Kidney (tissue), 22 donors: ENCODE results near the gene AUTS2. TPM values are rescaled to one million over a fixed set of nuclear protein-coding genes. Genes with fewer than 3 reads are reported as not detected.
A peak's percentile ranks its signal among the peaks of the same experiment; 100 is the strongest.

ENCODE experiments used
- DNase-seq, 5 donors: peaks; one replicate each; pipeline ENCODE4 v3.0.0-alpha.2; 2013 to 2020
- FAIRE-seq: peaks from 2 replicates; lab custom pipeline; 2012; peaks lifted over from hg19 to GRCh38; lab: Jason Lieb, UNC
- H3K27ac ChIP-seq, 2 donors: one replicate each; pipeline ENCODE4 v1.7.0; 2013; ENCODE audit warnings: low read depth in 2 of 2, low read length in 2 of 2, inconsistent platforms in 1 of 2
- H3K27me3 ChIP-seq: one replicate; pipeline ENCODE4 v1.7.1; 2013; ENCODE audit warnings: low read length, inconsistent platforms; ENCODE audit not compliant: control insufficient read depth, insufficient read depth
- H3K36me3 ChIP-seq, 3 donors: one replicate each; pipeline versions ENCODE4 v1.7.0 to v1.7.1; 2013; ENCODE audit warnings: low read length in 3 of 3, control low read depth in 1 of 3, inconsistent platforms in 1 of 3; ENCODE audit not compliant: insufficient read depth in 3 of 3, control insufficient read depth in 2 of 3
- H3K4me1 ChIP-seq, 3 donors: one replicate each; pipeline versions ENCODE4 v1.7.0 to v1.7.1; 2013; ENCODE audit warnings: low read length in 3 of 3, inconsistent platforms in 1 of 3, low read depth in 1 of 3; ENCODE audit not compliant: control insufficient read depth in 2 of 3, insufficient read depth in 2 of 3
- H3K4me3 ChIP-seq, 3 donors: one replicate each; pipeline versions ENCODE4 v1.7.0 to v1.8.1; 2013; ENCODE audit warnings: low read length in 3 of 3, control low read depth in 1 of 3, inconsistent platforms in 1 of 3
- H3K9ac ChIP-seq, 3 donors: one replicate each; pipeline versions ENCODE4 v1.7.0 to v1.7.1; 2013; ENCODE audit warnings: low read length in 3 of 3, control low read depth in 1 of 3, inconsistent platforms in 1 of 3
- H3K9me3 ChIP-seq, 3 donors: one replicate each; pipeline versions ENCODE4 v1.7.0 to v1.7.1; 2013; ENCODE audit warnings: low read length in 3 of 3, control low read depth in 1 of 3, inconsistent platforms in 1 of 3; ENCODE audit not compliant: control insufficient read depth in 2 of 3, insufficient read depth in 1 of 3
- intact Hi-C: fragments of 100-400 bp; cut with DNase I; formaldehyde crosslinking; loops from one replicate; pipeline ENCODE4 v1.11.1; 2022
- long read RNA-seq, 10 donors: library from polyadenylated mRNA in 1 of 10; unstranded in 1 of 10; transcript quantifications; one replicate each; pipeline ENCODE4 v2.0.0 and lab custom pipeline, GENCODE V29; 2021 to 2026
- polyA plus RNA-seq: library from polyadenylated mRNA; stranded (reverse); fragments of 350-450 nt; fragmentation: Illumina TruSeq; extraction: RNeasy Lipid Tissue Mini Kit (QIAGEN cat#74804); gene quantifications from one replicate; pipeline ENCODE4 v1.2.3, GENCODE V29; 2014; ENCODE audit warnings: low read depth, low replicate concordance; ENCODE audit not compliant: insufficient read depth
- total RNA-seq: library from RNA; stranded (reverse); fragmentation: NEBNext Ultra II Directional; extraction: Animal tissue kit (Norgen Biotek cat#: 25700); gene quantifications from one replicate; pipeline ENCODE4 v1.2.1, GENCODE V29; 2021
- TF ChIP-seq, protein P1 (sequence below): IDR thresholded peaks from 3 replicates; pipeline ENCODE4 v1.5.1; 2012; ENCODE audit warnings: mild to moderate bottlenecking, moderate library complexity, borderline replicate concordance; ENCODE audit not compliant: insufficient read depth; ENCODE audit errors: extremely low read depth
- donor health status: control.
- donor health status: control.
- donor health status: control.
- donor health status: control.
- donor health status: control.
- donor health status: DM: yes; HTN: yes; CAD: no.
- donor health status: Normal renal cell carcinoma (clear cell type).

The AUTS2 gene
- 33.8 TPM for total RNA-seq
- 5.2 TPM for polyA plus RNA-seq
- long read RNA-seq, donor 1, partial matches to known transcripts, result 0 of 1 reads
- long read RNA-seq, donor 1, other reads (novel, unspliced or antisense), result 0 of 1 reads
- long read RNA-seq, donor 2, partial matches to known transcripts, result 9 of 12 reads
- long read RNA-seq, donor 2, other reads (novel, unspliced or antisense), result 0 of 12 reads
- long read RNA-seq, donor 3, partial matches to known transcripts, result 36 of 36 reads
- long read RNA-seq, donor 3, other reads (novel, unspliced or antisense), result 0 of 36 reads
- long read RNA-seq, donor 4, partial matches to known transcripts, result 6 of 9 reads
- long read RNA-seq, donor 4, other reads (novel, unspliced or antisense), result 0 of 9 reads
- long read RNA-seq, donor 5, result 0 reads
- long read RNA-seq, donor 6, result 0 reads
- long read RNA-seq, donor 7, partial matches to known transcripts, result 2 of 14 reads
- long read RNA-seq, donor 7, other reads (novel, unspliced or antisense), result 11 of 14 reads
- long read RNA-seq, donor 8, partial matches to known transcripts, result 12 of 15 reads
- long read RNA-seq, donor 8, other reads (novel, unspliced or antisense), result 0 of 15 reads
- long read RNA-seq, donor 9, partial matches to known transcripts, result 0 of 1 reads
- long read RNA-seq, donor 9, other reads (novel, unspliced or antisense), result 0 of 1 reads
- long read RNA-seq, donor 10, partial matches to known transcripts, result 10 of 13 reads
- long read RNA-seq, donor 10, other reads (novel, unspliced or antisense), result 0 of 13 reads

DNA sequence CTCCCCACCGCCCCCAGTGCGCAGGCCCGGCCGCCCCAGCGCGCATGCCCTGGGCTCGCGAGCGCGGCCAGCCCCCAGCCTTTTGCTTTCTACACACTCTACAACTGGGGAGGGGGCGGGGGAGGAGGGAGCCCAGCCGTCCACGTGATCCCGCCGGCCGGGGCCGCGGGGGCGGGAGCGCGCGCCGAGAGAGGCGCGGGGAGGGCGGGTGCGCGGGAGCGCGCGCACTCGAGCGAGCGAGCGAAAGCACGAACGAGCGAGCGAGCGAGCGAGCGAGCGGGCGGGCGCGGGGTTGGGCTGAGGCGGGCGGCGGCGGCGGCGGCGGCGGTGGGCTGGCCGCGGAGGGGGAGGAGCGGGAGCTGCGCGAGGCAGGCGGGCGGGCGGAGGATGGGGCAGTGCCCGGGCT is at the start of gene AUTS2:
AUTS2 (plus strand) TSS at position 395 of the 406 bp plus-strand sequence. CDS start 1,179 bp downstream, outside the sequence.
- H3K4me1 ChIP-seq, result peaks cover 0 to 5% (median 4%) of the 10 kb centered on the region in 3 donors
- TF ChIP-seq, protein P1, sequence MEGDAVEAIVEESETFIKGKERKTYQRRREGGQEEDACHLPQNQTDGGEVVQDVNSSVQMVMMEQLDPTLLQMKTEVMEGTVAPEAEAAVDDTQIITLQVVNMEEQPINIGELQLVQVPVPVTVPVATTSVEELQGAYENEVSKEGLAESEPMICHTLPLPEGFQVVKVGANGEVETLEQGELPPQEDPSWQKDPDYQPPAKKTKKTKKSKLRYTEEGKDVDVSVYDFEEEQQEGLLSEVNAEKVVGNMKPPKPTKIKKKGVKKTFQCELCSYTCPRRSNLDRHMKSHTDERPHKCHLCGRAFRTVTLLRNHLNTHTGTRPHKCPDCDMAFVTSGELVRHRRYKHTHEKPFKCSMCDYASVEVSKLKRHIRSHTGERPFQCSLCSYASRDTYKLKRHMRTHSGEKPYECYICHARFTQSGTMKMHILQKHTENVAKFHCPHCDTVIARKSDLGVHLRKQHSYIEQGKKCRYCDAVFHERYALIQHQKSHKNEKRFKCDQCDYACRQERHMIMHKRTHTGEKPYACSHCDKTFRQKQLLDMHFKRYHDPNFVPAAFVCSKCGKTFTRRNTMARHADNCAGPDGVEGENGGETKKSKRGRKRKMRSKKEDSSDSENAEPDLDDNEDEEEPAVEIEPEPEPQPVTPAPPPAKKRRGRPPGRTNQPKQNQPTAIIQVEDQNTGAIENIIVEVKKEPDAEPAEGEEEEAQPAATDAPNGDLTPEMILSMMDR, result no peak
- no peaks in the 10 kb centered on the region for H3K27me3 ChIP-seq
- DNase-seq, result peak; percentile 94 to 99 (median 97)
- FAIRE-seq, result no peak
- H3K27ac ChIP-seq, result peak within 1 kb of the TSS; percentile 51 to 73
- peak within 1 kb of the TSS; percentile 53 to 71 (median 70) for H3K4me3 ChIP-seq
- peak within 1 kb of the TSS; percentile 38 to 77 (median 75) for H3K9ac ChIP-seq
- no peaks in the 10 kb centered on the region for H3K9me3 ChIP-seq
- intact Hi-C loops, result no loop called here
- H3K36me3 ChIP-seq, result no peaks in the 10 kb centered on the region

DNA sequence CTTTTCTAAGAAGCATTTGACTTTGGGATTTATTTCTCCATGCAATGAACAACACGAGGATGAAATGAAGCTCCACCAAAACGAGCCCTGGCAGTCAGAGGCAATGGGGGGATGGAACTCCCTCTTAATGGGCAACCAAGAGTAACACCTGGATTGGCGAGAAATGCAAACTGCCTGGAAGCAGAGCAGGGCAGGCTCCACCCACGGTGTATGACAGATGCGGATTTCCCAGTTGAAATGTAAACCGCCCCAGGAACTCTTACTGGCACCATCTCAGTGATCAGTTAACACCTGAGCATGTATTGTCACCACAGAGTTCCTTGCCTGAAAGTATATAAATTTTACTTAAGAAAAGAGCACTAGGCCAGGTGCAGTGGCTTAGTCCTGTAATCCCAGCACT is 47.3 kb upstream of the AUTS2 start:
- Histone ChIP-seq H3K9me3 (no peaks in the 10 kb centered on the region), H3K9ac (no peak overlapping the region), H3K27me3 (no peaks in the 10 kb centered on the region), H3K27ac (no peak overlapping the region), H3K4me3 (no peak overlapping the region), H3K4me1 (no peaks in the 10 kb centered on the region), H3K36me3 (no peaks in the 10 kb centered on the region)
- intact Hi-C loops, result no loop called here
- TF ChIP-seq, protein P1, result no peak
- no peak for DNase-seq
- no peak for FAIRE-seq

DNA sequence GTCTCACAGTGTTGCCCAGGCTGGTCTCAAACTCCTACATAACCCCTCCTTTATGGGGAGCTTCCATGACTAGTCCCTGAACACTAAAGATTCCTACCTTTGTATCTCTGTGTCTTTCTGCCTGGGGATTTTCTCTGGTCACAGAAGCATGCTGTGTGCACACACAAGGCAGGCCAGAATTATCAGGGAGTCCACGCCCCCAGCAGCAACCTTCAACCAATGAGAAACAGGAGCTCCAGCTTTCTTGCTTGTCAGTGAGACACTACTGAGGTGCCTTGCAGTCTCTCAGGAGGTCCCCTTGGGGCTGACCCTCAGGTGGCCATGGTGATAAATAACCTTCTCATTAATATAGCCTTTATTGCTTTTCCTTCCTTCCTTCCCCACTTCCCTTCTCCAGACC is 45.1 kb upstream of the AUTS2 start:
- H3K27me3 ChIP-seq, result no peaks in the 10 kb centered on the region
- no peak overlapping the region for H3K27ac ChIP-seq
- H3K4me1 ChIP-seq, result no peaks in the 10 kb centered on the region
- DNase-seq, result no peak
- no peak for FAIRE-seq
- H3K4me3 ChIP-seq, result no peak overlapping the region
- TF ChIP-seq, protein P1, result no peak
- no peaks in the 10 kb centered on the region for H3K9me3 ChIP-seq
- H3K36me3 ChIP-seq, result no peaks in the 10 kb centered on the region
- H3K9ac ChIP-seq, result no peak overlapping the region
- intact Hi-C loops, result no loop called here
